AG04449 (cell line): ENCODE measurements around the gene TRIM14.
A peak's percentile ranks its signal among the peaks of the same experiment; 100 is the strongest.

Experiments
- CTCF ChIA-PET: fragments of 350-600 bp; formaldehyde crosslinking; extraction: SDS; loops from one replicate; lab custom pipeline; 2021; ENCODE audit warnings: antibody characterized with exemption; lab: Yijun Ruan, JAX
- POLR2A ChIA-PET: fragments of 400-600, 350-600 bp; formaldehyde crosslinking; extraction: SDS; loops from one replicate; lab custom pipeline; 2020; ENCODE audit warnings: antibody characterized with exemption, inconsistent platforms; lab: Yijun Ruan, JAX
- DNase-seq: peaks from one replicate; pipeline ENCODE4 v3.0.0-alpha.2; 2010; ENCODE audit warnings: low read depth, low spot score
- H3K4me3 ChIP-seq: 2 replicates; pipeline ENCODE4 v1.5.1; 2011; ENCODE audit warnings: low read depth, mild to moderate bottlenecking, control low read depth, low read length
- TF ChIP-seq, protein P1 (sequence below): IDR thresholded peaks from one replicate; pipeline ENCODE4 v1.5.1; 2011; ENCODE audit warnings: mild to moderate bottlenecking, moderate library complexity, low read length, control low read depth, inconsistent platforms; ENCODE audit not compliant: insufficient read depth; ENCODE audit errors: missing control alignments

The TRIM14 gene

DNA sequence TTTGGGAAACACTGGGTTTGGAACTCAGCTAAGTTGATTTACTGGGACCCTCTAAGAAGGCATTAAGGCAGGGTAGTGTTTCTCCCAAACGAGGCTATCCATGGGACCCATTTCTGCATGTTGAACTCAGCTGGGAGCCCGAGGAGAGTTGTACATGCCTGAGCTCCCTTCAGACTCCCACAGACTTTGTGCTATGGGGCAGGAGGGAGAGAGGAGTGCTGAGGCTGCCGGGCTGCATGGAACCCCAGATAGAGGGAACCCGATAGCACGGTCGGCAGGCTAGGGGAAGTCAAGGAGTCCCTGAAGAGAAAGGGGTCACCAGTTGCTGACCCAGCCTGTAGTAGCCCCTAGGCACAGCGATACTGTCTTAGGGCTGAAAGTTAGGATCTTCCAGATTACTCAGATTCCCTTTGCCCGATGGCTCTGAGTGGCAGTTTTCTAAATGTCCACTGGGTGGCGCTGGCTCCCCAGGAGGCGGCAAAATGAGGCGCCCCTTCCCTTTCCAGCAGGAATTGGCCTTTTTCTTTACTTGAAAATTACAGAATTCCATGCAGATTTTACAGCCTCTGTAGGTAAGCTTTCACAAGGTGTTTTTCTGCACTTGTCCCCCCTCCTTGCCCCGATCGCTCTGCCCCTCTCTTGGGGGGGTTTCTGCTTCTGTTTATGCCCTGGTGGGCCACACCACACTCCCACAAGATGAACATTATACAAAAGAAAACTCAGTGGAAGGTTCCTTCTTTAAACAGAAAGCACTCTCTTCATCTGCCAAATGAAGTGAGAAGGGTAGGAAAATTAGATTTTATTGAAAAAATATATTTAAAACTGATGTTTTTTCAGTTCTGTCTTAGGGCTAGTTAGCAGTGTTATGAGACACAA is 44.7 kb downstream of the TRIM14 start:
- ChIA-PET POLR2A (interaction anchor here (0.8 kb wide), 1 partner anchor 18 kb away, joined by 3 read pairs; the partner anchor contains the start of gene NANS), CTCF (interaction anchor here (0.6 to 6.3 kb wide), 47 partner anchors 9 to 718 kb away, joined by 3 to 72 read pairs (median 4); partner anchors contain the start of genes CORO2A, NANS, TBC1D2 and TRMO)
- no peak for DNase-seq

GRCh38 chr9:98071737-98072136 is 47.3 kb downstream of the TRIM14 start:
- TF ChIP-seq, protein P1, sequence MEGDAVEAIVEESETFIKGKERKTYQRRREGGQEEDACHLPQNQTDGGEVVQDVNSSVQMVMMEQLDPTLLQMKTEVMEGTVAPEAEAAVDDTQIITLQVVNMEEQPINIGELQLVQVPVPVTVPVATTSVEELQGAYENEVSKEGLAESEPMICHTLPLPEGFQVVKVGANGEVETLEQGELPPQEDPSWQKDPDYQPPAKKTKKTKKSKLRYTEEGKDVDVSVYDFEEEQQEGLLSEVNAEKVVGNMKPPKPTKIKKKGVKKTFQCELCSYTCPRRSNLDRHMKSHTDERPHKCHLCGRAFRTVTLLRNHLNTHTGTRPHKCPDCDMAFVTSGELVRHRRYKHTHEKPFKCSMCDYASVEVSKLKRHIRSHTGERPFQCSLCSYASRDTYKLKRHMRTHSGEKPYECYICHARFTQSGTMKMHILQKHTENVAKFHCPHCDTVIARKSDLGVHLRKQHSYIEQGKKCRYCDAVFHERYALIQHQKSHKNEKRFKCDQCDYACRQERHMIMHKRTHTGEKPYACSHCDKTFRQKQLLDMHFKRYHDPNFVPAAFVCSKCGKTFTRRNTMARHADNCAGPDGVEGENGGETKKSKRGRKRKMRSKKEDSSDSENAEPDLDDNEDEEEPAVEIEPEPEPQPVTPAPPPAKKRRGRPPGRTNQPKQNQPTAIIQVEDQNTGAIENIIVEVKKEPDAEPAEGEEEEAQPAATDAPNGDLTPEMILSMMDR, result no peak
- no peak for DNase-seq
- no peak overlapping the region for H3K4me3 ChIP-seq
- CTCF ChIA-PET, result interaction anchor here (0.8 to 6.3 kb wide), 9 partner anchors 9 to 721 kb away, joined by 3 to 72 read pairs (median 4); partner anchors contain the start of genes ANP32B, NANS and TRMO
- POLR2A ChIA-PET, result no interaction called here

More for the DNA sequence above, 44.7 kb downstream of the TRIM14 start:
- TF ChIP-seq, protein P1, result peak; percentile 79
- H3K4me3 ChIP-seq, result no peak overlapping the region

- no peak for DNase-seq
- POLR2A ChIA-PET, result no interaction called here
- CTCF ChIA-PET, result interaction anchor here (0.9 to 6.3 kb wide), 4 partner anchors 12 to 722 kb away, joined by 3 to 72 read pairs (median 11); partner anchors contain the start of genes NANS and TRMO
- no peak overlapping the region for H3K4me3 ChIP-seq
- TF ChIP-seq, protein P1, result no peak
These were observed 48.3 kb downstream of the TRIM14 start for GRCh38 chr9:98070704-98071103.

GRCh38 chr9:98069551-98069950 is 49.5 kb downstream of the TRIM14 start:
- TF ChIP-seq, protein P1, result no peak
- CTCF ChIA-PET, result interaction anchor here (6.3 kb wide), 1 partner anchor 11 kb away, joined by 72 read pairs; the partner anchor contains the start of gene NANS
- DNase-seq, result no peak
- H3K4me3 ChIP-seq, result no peak overlapping the region
- POLR2A ChIA-PET, result no interaction called here

DNA sequence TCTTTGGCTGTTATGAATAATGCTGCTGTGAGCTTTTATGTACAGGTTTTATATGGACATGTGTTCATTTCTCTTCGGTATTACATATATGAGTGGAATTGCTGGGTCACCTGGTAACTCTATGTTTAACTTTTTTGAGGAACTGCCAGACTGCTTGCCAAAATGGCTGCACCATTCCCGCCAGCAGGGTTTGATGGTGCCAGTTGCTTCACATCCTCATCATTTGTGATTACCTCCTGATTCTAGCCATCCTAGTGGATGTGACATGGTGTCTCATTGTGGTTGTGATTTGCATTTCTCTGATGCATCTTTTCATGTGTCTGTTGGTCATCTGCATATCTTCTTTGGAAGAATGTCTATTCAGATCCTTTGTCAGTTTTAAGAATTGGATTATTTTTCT is 51.8 kb downstream of the TRIM14 start:
- DNase-seq, result no peak
- ChIA-PET POLR2A (no interaction called here), CTCF (interaction anchor here (0.5 kb wide), 1 partner anchor 37 kb away, joined by 3 read pairs; no protein-coding TSS in a partner anchor)
- no peak overlapping the region for H3K4me3 ChIP-seq
- TF ChIP-seq, protein P1, result no peak

DNA sequence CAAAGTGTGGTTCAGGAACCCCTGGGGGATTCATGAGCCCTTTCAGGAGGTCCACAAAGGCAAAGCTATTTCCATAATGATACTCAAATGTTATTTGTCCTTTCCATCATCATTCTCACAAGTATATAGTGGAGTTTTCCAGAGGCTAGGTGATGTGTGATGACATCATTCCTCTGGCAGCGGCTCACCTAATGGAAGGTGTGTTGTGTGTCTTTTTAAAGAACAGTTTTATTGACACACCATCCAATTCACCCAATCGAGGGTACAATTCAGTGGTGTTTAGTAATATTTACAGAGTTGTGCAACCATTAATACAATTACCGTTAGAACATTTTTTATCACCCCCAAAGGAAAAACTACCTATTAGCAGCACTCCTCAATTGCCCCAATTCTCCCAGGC is 52.8 kb downstream of the TRIM14 start:
- CTCF ChIA-PET, result interaction anchor here (2.1 kb wide), 1 partner anchor 8 kb away, joined by 11 read pairs; no protein-coding TSS in a partner anchor
- POLR2A ChIA-PET, result no interaction called here
- TF ChIP-seq, protein P1, result no peak
- no peak overlapping the region for H3K4me3 ChIP-seq
- DNase-seq, result no peak
